ENCODE data around the gene KIF1A. TPM values are rescaled to one million over a fixed set of nuclear protein-coding genes. Genes with fewer than 3 reads are reported as not detected.
"Not testable (repeated sequence)": the region's sequence is repeated elsewhere in the genome, so short reads cannot be mapped to it uniquely, and the experiment has no call there.

The KIF1A gene
- polyA plus RNA-seq, 1 donor, result 4.4 TPM

DNA sequence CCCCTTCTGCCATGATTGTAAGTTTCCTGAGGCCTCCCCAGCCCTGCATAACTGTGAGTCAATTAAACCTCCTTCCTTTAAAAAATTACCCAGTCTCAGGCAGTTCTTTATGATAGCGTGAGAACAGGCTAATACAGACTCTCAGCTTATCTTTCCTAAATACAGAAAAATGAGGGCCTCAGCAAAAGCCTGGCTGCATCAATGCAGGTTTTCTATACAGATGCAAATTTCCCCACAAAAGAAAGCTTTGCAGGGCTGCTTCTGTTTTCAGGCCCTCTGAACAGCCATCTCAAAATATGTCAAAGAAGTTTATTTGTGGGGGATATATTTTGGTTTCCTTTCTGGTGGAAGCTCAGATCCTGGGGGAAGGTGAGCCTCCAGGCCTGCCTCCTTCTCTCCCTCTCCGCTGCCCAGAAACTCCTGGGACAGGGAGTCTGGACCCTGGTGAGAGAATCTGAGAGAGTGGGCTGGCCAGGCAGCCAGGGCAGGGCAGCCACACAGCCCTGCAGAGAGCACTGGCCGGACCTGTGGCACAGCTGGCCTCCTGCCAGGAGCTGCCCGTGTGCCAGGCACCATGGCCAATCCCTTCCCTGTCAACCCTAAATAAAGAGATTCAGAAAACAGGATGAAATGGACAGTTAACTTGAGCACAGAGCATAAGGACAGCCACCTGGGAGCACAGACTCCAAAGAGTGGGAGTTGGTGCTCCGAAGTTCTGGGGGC is 27.0 kb upstream of the KIF1A start:
- DNase-seq, result no peak

GRCh38 chr2:240846309-240846708 is 26.3 kb upstream of the KIF1A start:
- not testable (repeated sequence) for DNase-seq

- peak; percentile 78 for DNase-seq
Observed at GRCh38 chr2:240840435-240841060, 20.5 kb upstream of the KIF1A start.

- DNase-seq, result no peak
Observed at GRCh38 chr2:240839152-240840143, 19.4 kb upstream of the KIF1A start.

GRCh38 chr2:240837621-240838020 is 17.6 kb upstream of the KIF1A start:
- no peak for DNase-seq

DNA sequence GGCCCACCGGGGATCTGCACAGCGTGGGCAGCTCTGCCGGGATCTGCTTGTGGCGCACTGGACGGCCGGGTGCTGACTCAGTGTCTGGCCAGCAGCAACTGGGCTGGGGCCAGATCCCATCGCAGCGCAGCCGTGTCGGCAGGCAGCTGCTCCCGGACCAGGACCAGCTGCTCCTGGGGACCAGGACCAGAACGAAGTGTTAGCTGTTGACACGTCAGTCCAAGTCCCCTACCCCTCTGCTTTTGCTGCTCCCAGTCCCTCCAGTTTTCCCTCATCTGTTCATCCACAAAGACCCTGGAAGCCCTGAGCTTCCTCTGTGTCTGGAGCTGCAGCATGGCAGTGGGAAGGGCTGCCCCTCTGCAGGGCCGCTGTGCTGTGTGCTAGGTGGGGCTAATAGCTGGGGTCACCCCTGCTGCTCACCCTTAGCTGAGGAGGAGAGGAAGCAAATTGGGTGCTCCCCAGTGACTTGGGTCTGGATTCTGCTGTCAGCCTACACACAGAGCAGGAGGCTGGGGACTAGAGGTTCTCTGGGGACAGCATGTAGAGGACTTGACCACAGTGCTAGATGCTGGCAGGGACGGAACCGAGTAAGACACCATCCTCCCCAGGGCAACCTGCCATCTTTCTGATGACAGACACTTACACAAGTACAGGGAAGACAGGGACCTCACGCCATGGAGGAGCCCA is 16.9 kb upstream of the KIF1A start:
- peak; percentile 69 for DNase-seq

- no peak for DNase-seq
Observed at GRCh38 chr2:240835528-240835927, 15.5 kb upstream of the KIF1A start.

GRCh38 chr2:240834377-240834975 is 14.5 kb upstream of the KIF1A start:
- DNase-seq, result no peak

DNA sequence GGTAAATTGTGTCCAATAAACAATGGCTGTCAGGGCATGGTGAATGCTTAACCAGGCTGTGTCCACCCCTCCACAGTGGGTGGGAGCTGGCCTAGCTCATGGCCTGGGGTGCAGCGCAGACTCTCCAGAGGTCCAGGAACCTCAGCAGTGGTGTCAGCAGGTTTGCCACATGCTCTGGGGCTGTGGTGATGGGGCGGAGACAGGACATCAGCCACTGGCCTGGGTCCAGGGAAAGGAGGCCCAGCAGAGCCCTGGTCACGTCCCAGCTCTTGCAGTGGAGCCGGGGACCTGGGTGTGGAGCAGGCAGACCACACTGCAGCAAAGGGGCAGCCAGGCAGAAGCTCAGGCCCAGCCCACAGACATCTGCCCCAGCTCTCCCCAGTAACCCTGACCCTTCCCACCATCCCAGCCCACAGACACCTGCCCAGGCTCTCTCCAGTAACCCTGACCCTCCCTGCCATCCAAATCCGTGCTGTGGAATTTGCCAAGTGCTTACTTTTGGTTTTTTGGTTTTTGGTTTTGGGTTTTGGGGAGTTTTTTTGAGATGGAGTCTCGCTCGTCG is 13.8 kb upstream of the KIF1A start:
- DNase-seq, result no peak

DNA sequence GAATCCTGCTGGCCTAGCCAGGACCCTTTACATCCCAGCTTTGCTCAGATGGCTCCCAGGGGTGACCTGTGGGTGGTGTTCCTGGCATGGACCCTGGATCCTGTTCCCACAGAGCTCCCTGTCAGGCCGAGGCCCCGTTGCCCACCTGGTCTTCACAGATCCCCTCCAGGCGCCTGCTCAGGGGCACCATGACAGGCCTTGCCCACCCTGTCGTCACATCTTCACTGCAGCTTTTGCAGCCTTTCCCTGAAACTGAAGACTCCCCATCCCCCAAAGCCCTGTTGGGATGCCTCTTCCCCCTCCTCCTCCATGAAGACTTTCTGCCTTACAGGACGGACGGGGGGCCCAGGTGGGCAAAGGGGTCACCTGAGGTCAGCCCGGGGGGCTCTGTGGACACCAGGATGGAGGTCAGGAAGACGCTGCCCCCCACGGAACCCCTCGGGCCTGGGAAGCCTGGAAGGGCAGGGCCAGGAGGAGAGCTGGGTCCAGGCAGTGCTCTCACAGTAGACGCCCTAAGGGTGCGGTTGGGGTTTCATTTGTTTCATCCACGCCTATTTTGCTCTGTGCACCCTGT is 13.0 kb upstream of the KIF1A start:
- no peak for DNase-seq

GRCh38 chr2:240832205-240832727 is 12.2 kb upstream of the KIF1A start:
- DNase-seq, result peak; percentile 85

GRCh38 chr2:240831594-240832204 is 11.7 kb upstream of the KIF1A start:
- no peak for DNase-seq

DNA sequence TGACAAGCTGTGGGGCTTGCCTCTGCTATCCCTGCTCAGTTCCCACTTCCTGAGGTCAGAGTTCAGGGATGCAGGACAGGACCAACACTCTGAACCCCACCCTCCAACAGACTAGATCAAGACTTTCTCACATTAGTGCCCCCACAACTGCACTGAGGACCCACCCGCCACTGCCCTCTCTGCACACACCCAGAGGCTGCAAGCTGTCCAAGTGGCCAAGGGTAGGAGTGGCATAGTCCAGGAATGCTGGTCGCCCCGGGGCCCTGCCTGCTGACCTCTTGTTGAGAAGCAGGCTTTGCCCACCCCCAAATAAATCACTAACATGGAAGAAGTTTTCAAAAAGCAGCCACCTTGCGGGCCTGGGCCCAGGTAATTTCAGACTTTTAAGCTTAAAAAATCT is 5.5 kb upstream of the KIF1A start:
- DNase-seq, result no peak

GRCh38 chr2:240823449-240824336 is 3.7 kb upstream of the KIF1A start:
- DNase-seq, result no peak

GRCh38 chr2:240822280-240822847 is 2.3 kb upstream of the KIF1A start:
- no peak for DNase-seq

DNA sequence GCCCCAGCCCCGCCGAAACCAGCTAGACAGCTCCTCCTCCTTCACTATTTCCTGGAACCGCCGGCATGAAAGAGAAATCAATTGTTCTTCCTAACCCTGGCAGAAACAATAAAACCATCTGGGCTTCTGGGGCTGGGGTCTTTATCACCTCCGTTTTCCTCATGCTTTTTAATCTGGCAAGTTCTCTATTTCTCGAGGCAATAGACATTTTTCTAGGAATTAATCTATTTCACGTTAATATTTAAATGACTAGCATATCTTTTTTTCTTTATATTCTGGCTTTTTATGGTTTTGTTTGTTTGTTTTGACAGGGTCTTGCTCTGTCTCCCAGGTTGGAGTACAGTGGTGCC is 1.4 kb upstream of the KIF1A start:
- no peak for DNase-seq

GRCh38 chr2:240820607-240821428 is 799 bp upstream of the KIF1A start:
- DNase-seq, result no peak

- DNase-seq, result no peak
Observed at GRCh38 chr2:240819126-240819857, 727 bp downstream of the KIF1A start.

All from hindlimb muscle (tissue), 1 donor.